IMR-90 (cell line): ENCODE measurements around the gene CDH22. TPM values are rescaled to one million over a fixed set of nuclear protein-coding genes. Genes with fewer than 3 reads are reported as not detected.
A peak's percentile ranks its signal among the peaks of the same experiment; 100 is the strongest.

Source experiments
- ATAC-seq: fragments of 200-7000 bp; cut with Tn5 transposase; 2 replicates; pipeline ENCODE4 v1.9.1; 2020; ENCODE audit warnings: low read depth, mild to moderate bottlenecking, moderate library complexity
- BruUV-seq: library from RNA; stranded (reverse); fragments of 400-500 nt; replicated peaks from 2 replicates; lab custom pipeline; 2021; lab: Mats Ljungman, UMichigan
- CTCF ChIA-PET: fragments of 300-600 bp; formaldehyde crosslinking; extraction: SDS; loops from one replicate; lab custom pipeline; 2021; ENCODE audit warnings: antibody characterized with exemption; lab: Yijun Ruan, JAX
- POLR2A ChIA-PET: fragments of 300-600 bp; sonication (Branson Sonifier 250); formaldehyde crosslinking; loops from one replicate; lab custom pipeline; 2022; ENCODE audit warnings: antibody characterized with exemption; ENCODE audit not compliant: unreplicated experiment; lab: Charles Lee
- DNase-seq: peaks from one replicate; pipeline ENCODE4 v3.0.0; 2013
- H2AFZ ChIP-seq: replicated peaks from 2 replicates; pipeline ENCODE3; 2013; ENCODE audit warnings: low read length, mild to moderate bottlenecking; ENCODE audit not compliant: poor library complexity
- H2AK5ac ChIP-seq: 2 replicates; pipeline ENCODE4 v1.6.1; 2013; ENCODE audit warnings: low read depth, low read length, inconsistent platforms
- H2AK9ac ChIP-seq: replicated peaks from 2 replicates; pipeline ENCODE3; 2013; ENCODE audit warnings: mild to moderate bottlenecking, low read depth, low read length, moderate library complexity; ENCODE audit not compliant: poor library complexity
- H2BK120ac ChIP-seq: 2 replicates; pipeline ENCODE4 v1.6.1; 2013; ENCODE audit warnings: low read depth, low read length, inconsistent platforms
- H2BK15ac ChIP-seq: 3 replicates; pipeline ENCODE4 v1.6.1; 2013; ENCODE audit warnings: low read depth, low read length, inconsistent platforms
- H2BK20ac ChIP-seq: 2 replicates; pipeline ENCODE4 v1.6.1; 2013; ENCODE audit warnings: low read depth, mild to moderate bottlenecking, inconsistent platforms, low read length, moderate library complexity
- H2BK5ac ChIP-seq: 2 replicates; pipeline ENCODE4 v1.6.1; 2013; ENCODE audit warnings: mild to moderate bottlenecking, low read depth, low read length, inconsistent platforms; ENCODE audit not compliant: poor library complexity, severe bottlenecking
- H3K14ac ChIP-seq: replicated peaks from 2 replicates; pipeline ENCODE4 v1.6.1; 2013; ENCODE audit warnings: low read depth, low read length, inconsistent platforms
- H3K18ac ChIP-seq: 2 replicates; pipeline ENCODE4 v1.6.1; 2013; ENCODE audit warnings: low read depth, low read length, control low read depth
- H3K23ac ChIP-seq: 2 replicates; pipeline ENCODE4 v1.6.1; 2013; ENCODE audit warnings: low read depth, low read length, inconsistent platforms
- H3K27ac ChIP-seq: 2 replicates; pipeline ENCODE4 v1.5.1; 2013; ENCODE audit warnings: mild to moderate bottlenecking, control low read depth, low read length; ENCODE audit not compliant: insufficient read depth
- H3K27me3 ChIP-seq: 2 replicates; pipeline ENCODE4 v1.6.1; 2013; ENCODE audit warnings: low read length; ENCODE audit not compliant: control insufficient read depth, insufficient read depth
- H3K36me3 ChIP-seq: 2 replicates; pipeline ENCODE4 v1.6.1; 2013; ENCODE audit warnings: low read length, mixed read lengths; ENCODE audit not compliant: control insufficient read depth, insufficient read depth
- H3K4ac ChIP-seq: 2 replicates; pipeline ENCODE4 v1.6.1; 2013; ENCODE audit warnings: low read depth, low read length, inconsistent platforms
- H3K4me1 ChIP-seq: 2 replicates; pipeline ENCODE4 v1.6.1; 2013; ENCODE audit warnings: low read length, mixed read lengths; ENCODE audit not compliant: control insufficient read depth, insufficient read depth
- H3K4me2 ChIP-seq: 2 replicates; pipeline ENCODE4 v1.6.1; 2013; ENCODE audit warnings: low read depth, mild to moderate bottlenecking, control low read depth, low read length, moderate library complexity
- H3K4me3 ChIP-seq: 2 replicates; pipeline ENCODE4 v1.5.1; 2013; ENCODE audit warnings: low read depth, mild to moderate bottlenecking, control low read depth, low read length, moderate library complexity; ENCODE audit not compliant: insufficient read depth
- H3K56ac ChIP-seq: 2 replicates; pipeline ENCODE4 v1.6.1; 2013; ENCODE audit warnings: low read length, inconsistent platforms; ENCODE audit not compliant: insufficient read depth; ENCODE audit errors: extremely low read depth
- H3K79me1 ChIP-seq, 2 experiments: 2 replicates each; pipeline ENCODE4 v1.6.1; 2013; ENCODE audit warnings: low read length in 2 of 2, inconsistent platforms in 1 of 2, low read depth in 1 of 2
- H3K9ac ChIP-seq: 2 replicates; pipeline ENCODE4 v1.6.1; 2013; ENCODE audit warnings: low read depth, low read length, control low read depth
- H3K9me1 ChIP-seq: 2 replicates; pipeline ENCODE4 v1.6.1; 2013; ENCODE audit warnings: low read length, inconsistent platforms; ENCODE audit not compliant: insufficient read depth
- H3K9me3 ChIP-seq: 2 replicates; pipeline ENCODE4 v1.6.1; 2013; ENCODE audit warnings: low read length; ENCODE audit not compliant: control insufficient read depth, insufficient read depth
- H4K20me1 ChIP-seq: 2 replicates; pipeline ENCODE4 v1.6.1; 2013; ENCODE audit warnings: low read length, inconsistent platforms; ENCODE audit not compliant: insufficient read depth
- H4K5ac ChIP-seq: 2 replicates; pipeline ENCODE4 v1.6.1; 2013; ENCODE audit warnings: mild to moderate bottlenecking, low read depth, low read length, control low read depth
- H4K8ac ChIP-seq, 2 experiments: 2 replicates each; pipeline ENCODE4 v1.6.1; 2013; ENCODE audit warnings: low read depth in 2 of 2, low read length in 2 of 2, control low read depth in 1 of 2, inconsistent platforms in 1 of 2
- H4K91ac ChIP-seq: 2 replicates; pipeline ENCODE4 v1.6.1; 2013; ENCODE audit warnings: low read depth, low read length, inconsistent platforms; ENCODE audit not compliant: insufficient read depth
- BHLHE40 ChIP-seq: fragments of 150-350 bp; IDR thresholded peaks from 2 replicates; pipeline ENCODE4 v1.6.1; 2016; ENCODE audit warnings: mild to moderate bottlenecking, low read depth, low read length
- CTCF ChIP-seq: conservative IDR thresholded peaks from 2 replicates; pipeline ENCODE4 v1.5.1; 2012; ENCODE audit warnings: mild to moderate bottlenecking, low read depth, low read length, improper control_type of control experiment
- ELK1 ChIP-seq: fragments of 150-350 bp; IDR thresholded peaks from 2 replicates; pipeline ENCODE4 v1.6.1; 2016; ENCODE audit warnings: low read depth, mild to moderate bottlenecking, low read length, moderate library complexity, borderline replicate concordance
- MAZ ChIP-seq: IDR thresholded peaks from 2 replicates; pipeline ENCODE4 v1.6.1; 2012; ENCODE audit warnings: low read depth, mild to moderate bottlenecking, low read length, improper control_type of control experiment, moderate library complexity, borderline replicate concordance
- RAD21 ChIP-seq: IDR thresholded peaks from 2 replicates; pipeline ENCODE4 v1.6.1; 2012; ENCODE audit warnings: low read length, improper control_type of control experiment
- RCOR1 ChIP-seq: IDR thresholded peaks from 2 replicates; pipeline ENCODE4 v1.6.1; 2012; ENCODE audit warnings: mild to moderate bottlenecking, low read length, improper control_type of control experiment; ENCODE audit not compliant: insufficient replicate concordance
- WGBS, 2 experiments: methylation state at CpG; one replicate each; pipeline versions ENCODE4 v1.1.5 to v1.1.7; 2013; ENCODE audit warnings: missing lambda C conversion rate in 2 of 2; ENCODE audit not compliant: insufficient read length in 1 of 2; ENCODE audit errors: extremely low coverage in 2 of 2; 5-methylcytosine and 5-hydroxymethylcytosine counted together
- dilution Hi-C: fragments of 300-500 bp; cut with HindIII; formaldehyde crosslinking; loops from one replicate; pipeline ENCODE4 v1.14.3; 2018; ENCODE audit warnings: low sequenced_read_pairs; ENCODE audit not compliant: unreplicated experiment
- in situ Hi-C: fragments of 300-500 bp; cut with MboI; formaldehyde crosslinking; loops from 3 replicates; pipeline ENCODE4 v1.14.3; 2019; ENCODE audit warnings: low sequenced_read_pairs, inconsistent platforms, mixed read lengths
- intact Hi-C: fragments of 100-400 bp; cut with micrococcal nuclease; formaldehyde crosslinking; loops from 2 replicates; pipeline ENCODE4 v1.10.0; 2022
- polyA plus RNA-seq, 3 experiments: library from polyadenylated mRNA; depleted of rRNA; stranded (reverse); fragments of >200 nt; gene quantifications; 2 replicates each; pipeline ENCODE4 v1.2.3, GENCODE V29; 2012; ENCODE audit warnings: low replicate concordance in 1 of 3
- total RNA-seq: library from RNA; depleted of rRNA; stranded (reverse); fragments of >200 nt; gene quantifications from 2 replicates; pipeline ENCODE4 v1.2.3, GENCODE V29; 2012

CDH22 gene
- total and polyA plus RNA-seq, 2 of the 4 experiments (the other 2 are of a cell fraction), result not detected

GRCh38 chr20:46349742-46350056 lies 41.4 kb upstream of the CDH22 start:
- TF ChIP-seq CTCF, result no peak
- no peak for TF ChIP-seq BHLHE40
- no peak for TF ChIP-seq ELK1
- no peak for TF ChIP-seq MAZ
- no peak for TF ChIP-seq RCOR1
- no peak for TF ChIP-seq RAD21
- Histone ChIP-seq H3K23ac (no peak overlapping the region), H4K20me1 (no peaks in the 10 kb centered on the region), H3K4me2 (no peak overlapping the region), H2BK20ac (no peak overlapping the region), H3K4me3 (no peak overlapping the region), H3K9me3 (no peaks in the 10 kb centered on the region), H3K9me1 (peaks cover 10% of the 10 kb centered on the region; the same call in 1 of the 2 replicates), H3K4me1 (peaks cover 12% of the 10 kb centered on the region), H2BK15ac (no peak overlapping the region), H3K9ac (no peak overlapping the region), H2BK5ac (no peak overlapping the region), H2AK9ac (peak overlapping the region; percentile 93), H4K8ac (peak overlapping the region; percentile 40 to 84; a peak in 3 of 4 replicates), H3K79me1 (no peaks in the 10 kb centered on the region; a peak in 1 of 4 replicates), H3K36me3 (peaks cover 10% of the 10 kb centered on the region; the same call in 1 of the 2 replicates), H4K5ac (peak overlapping the region; percentile 48; the same call in 1 of the 2 replicates), H2AK5ac (peak overlapping the region; percentile 88; the same call in 1 of the 2 replicates), H3K27me3 (no peaks in the 10 kb centered on the region), H4K91ac (peak overlapping the region; percentile 73), H3K56ac (no peak overlapping the region), H3K4ac (peak overlapping the region; percentile 78), H3K27ac (peak overlapping the region; percentile 83), H2AFZ (peak overlapping the region; percentile 86), H3K14ac (peak overlapping the region; percentile 69; the same call in 1 of the 2 replicates), H2BK120ac (peak overlapping the region; percentile 58), H3K18ac (no peak overlapping the region; the same call in 1 of the 2 replicates)
- intact Hi-C loops, result loop anchor here (1.0 to 2.0 kb wide), 2 partner anchors 217 to 335 kb away; no protein-coding TSS in a partner anchor
- DNase-seq, result no peak
- no peak for ATAC-seq
- in situ Hi-C loops, result no loop called here
- no TSS peak for BruUV-seq
- dilution Hi-C loops, result no loop called here
- CTCF ChIA-PET, result interaction anchor here (0.8 to 1.8 kb wide), 3 partner anchors 217 to 222 kb away, joined by 5 to 7 read pairs (median 6); no protein-coding TSS in a partner anchor
- POLR2A ChIA-PET, result no interaction called here
- no CpG with 5 or more reads among the region's 4 CpGs for WGBS, 2 experiments
